22Rv1 (cell line): ENCODE measurements around the gene C22orf39.

ENCODE experiments used
- ZFX ChIP-seq: fragments of 450-650 bp; IDR thresholded peaks from 2 replicates; pipeline ENCODE4 v1.6.1; 2017; ENCODE audit warnings: antibody characterized with exemption, borderline replicate concordance
- TF ChIP-seq, protein P1 (sequence below): fragments of 450-650 bp; IDR thresholded peaks from 2 replicates; pipeline ENCODE4 v1.5.1; 2017; ENCODE audit warnings: mild to moderate bottlenecking

DNA sequence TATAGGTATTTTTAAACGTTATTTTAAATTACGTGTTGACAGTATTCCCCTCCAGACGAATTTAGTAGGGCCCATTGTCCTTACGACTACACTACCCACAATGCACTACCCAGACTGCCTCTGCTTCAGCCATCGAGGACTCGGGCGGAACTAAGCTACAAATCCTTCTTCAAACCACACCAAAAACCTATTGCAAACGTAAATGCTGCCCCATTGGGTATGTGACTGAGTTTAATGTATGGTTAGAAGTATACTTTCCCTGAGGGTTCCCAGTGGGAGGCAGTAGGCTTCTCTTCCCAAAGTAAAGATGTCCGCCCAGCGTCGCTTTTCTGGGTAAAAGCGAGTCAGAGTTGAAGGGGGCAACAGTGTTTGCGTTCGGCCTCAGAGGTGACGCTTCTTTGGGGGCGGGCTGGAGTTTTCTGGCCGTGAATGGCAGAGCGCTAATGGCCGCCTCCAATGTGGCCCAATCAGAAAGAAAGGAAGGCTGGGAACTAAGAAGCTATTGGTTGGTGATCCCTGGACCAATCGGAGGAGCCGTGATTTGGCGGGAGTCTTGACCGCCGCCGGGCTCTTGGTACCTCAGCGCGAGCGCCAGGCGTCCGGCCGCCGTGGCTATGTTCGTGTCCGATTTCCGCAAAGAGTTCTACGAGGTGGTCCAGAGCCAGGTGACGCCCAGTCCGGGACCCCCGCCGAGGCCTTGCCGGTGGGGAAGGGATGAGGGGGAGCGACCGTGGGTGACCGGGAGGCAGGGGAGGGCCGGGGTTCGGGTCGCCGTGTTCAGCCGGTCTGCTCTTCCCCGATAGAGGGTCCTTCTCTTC, 32.1 kb upstream of the C22orf39 start, which contains the start of gene CDC45:
- TF ChIP-seq, protein P1, sequence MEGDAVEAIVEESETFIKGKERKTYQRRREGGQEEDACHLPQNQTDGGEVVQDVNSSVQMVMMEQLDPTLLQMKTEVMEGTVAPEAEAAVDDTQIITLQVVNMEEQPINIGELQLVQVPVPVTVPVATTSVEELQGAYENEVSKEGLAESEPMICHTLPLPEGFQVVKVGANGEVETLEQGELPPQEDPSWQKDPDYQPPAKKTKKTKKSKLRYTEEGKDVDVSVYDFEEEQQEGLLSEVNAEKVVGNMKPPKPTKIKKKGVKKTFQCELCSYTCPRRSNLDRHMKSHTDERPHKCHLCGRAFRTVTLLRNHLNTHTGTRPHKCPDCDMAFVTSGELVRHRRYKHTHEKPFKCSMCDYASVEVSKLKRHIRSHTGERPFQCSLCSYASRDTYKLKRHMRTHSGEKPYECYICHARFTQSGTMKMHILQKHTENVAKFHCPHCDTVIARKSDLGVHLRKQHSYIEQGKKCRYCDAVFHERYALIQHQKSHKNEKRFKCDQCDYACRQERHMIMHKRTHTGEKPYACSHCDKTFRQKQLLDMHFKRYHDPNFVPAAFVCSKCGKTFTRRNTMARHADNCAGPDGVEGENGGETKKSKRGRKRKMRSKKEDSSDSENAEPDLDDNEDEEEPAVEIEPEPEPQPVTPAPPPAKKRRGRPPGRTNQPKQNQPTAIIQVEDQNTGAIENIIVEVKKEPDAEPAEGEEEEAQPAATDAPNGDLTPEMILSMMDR, result no peak
- no peak for TF ChIP-seq ZFX
